ENCODE results near the gene CELF3. TPM values are rescaled to one million over a fixed set of nuclear protein-coding genes. Genes with fewer than 3 reads are reported as not detected.
A peak's percentile ranks its signal among the peaks of the same experiment; 100 is the strongest.

The CELF3 gene
- total and polyA plus RNA-seq, 9 of the 15 experiments (the other 6 are each of a cell fraction or from before 2014, with no cell fraction given), result not detected

GRCh38 chr1:151720974-151721787 is 4.6 kb upstream of the CELF3 start, which contains the start of gene RIIAD1:
Gene RIIAD1, plus strand, starts transcription at chr1:151721522. Its CDS starts 15 bp downstream, at chr1:151721537.
- H3K79me2 ChIP-seq (ENCODE audit: control insufficient read depth, insufficient read depth, low read length), result no peaks in the 10 kb centered on the region
- FAIRE-seq, result no peak
- CTCF ChIA-PET (ENCODE audit: low intra/inter-chr PET ratio), result no interaction called here
- peaks cover 26 to 39% of the 10 kb centered on the region in 2 experiments for H3K27me3 ChIP-seq (ENCODE audit: control insufficient read depth in 2 of 2, insufficient read depth in 2 of 2, low read length in 2 of 2)
- peaks cover 5 to 7% of the 10 kb centered on the region in 2 experiments for H3K4me1 ChIP-seq (replicated peaks in 1 of 2; ENCODE audit: control insufficient read depth in 2 of 2, insufficient read depth in 2 of 2, low read length in 2 of 2)
- ATAC-seq, result peak; percentile 74
- no TSS peak for BruUV-seq (replicated peaks)
- no peak within 1 kb of the TSS for H3K9ac ChIP-seq (ENCODE audit: insufficient read depth in 1 of 2, low read depth in 2 of 2, low read length in 2 of 2)
- in situ Hi-C loops (cut with MboI), result no loop called here
- no peaks in the 10 kb centered on the region for H3K9me3 ChIP-seq (replicated peaks; ENCODE audit: control insufficient read depth, insufficient read depth, low read depth, low read length)
- intact Hi-C loops (cut with micrococcal nuclease), result no loop called here
- TF ChIP-seq ZNF583 (CRISPR knock-in tag; IDR thresholded peaks at IDR 0.05), result no peak
- TF ChIP-seq RFX1 (IDR thresholded peaks at IDR 0.05), result peak; percentile 68
- TF ChIP-seq TFAP4 (CRISPR knock-in tag; IDR thresholded peaks at IDR 0.05; ENCODE audit: borderline replicate concordance), result no peak
- TF ChIP-seq NCOR1 (IDR thresholded peaks at IDR 0.05), result no peak
- peak in 2 of 3 experiments; percentile 39 to 61 for TF ChIP-seq YY1 (IDR thresholded peaks at IDR 0.05; ENCODE audit: borderline replicate concordance in 1 of 3, control insufficient read depth in 1 of 3, extremely low read depth in 1 of 3, insufficient read depth in 3 of 3, insufficient read length in 1 of 3, insufficient replicate concordance in 2 of 3, low read depth in 1 of 3, low read length in 2 of 3)
- no peak for TF ChIP-seq FOXP4 (CRISPR knock-in tag; IDR thresholded peaks at IDR 0.05; ENCODE audit: borderline replicate concordance)
- no peak for TF ChIP-seq CBX1 (IDR thresholded peaks at IDR 0.05; ENCODE audit: low read depth)
- TF ChIP-seq KAT2B (IDR thresholded peaks at IDR 0.05; ENCODE audit: low read depth, low read length), result no peak
- H3K4me3 ChIP-seq, result no peak within 1 kb of the TSS
- no peak within 1 kb of the TSS for H2AFZ ChIP-seq (ENCODE audit: low read depth, low read length)
- no peaks in the 10 kb centered on the region for H3K9me1 ChIP-seq (ENCODE audit: control insufficient read depth, insufficient read depth, low read length)
- 15% methylated on average over 26 of the region's 44 CpGs for WGBS (ENCODE audit: insufficient coverage, low coverage, missing lambda C conversion rate)
- peaks cover 5% of the 10 kb centered on the region for H4K20me1 ChIP-seq (replicated peaks; ENCODE audit: control insufficient read depth, insufficient read depth, low read length)
- H3K27ac ChIP-seq (ENCODE audit: extremely low read depth, low read depth, low read length), result no peak within 1 kb of the TSS
- POLR2A ChIA-PET, result interaction anchor here (0.9 to 1.4 kb wide), 2 partner anchors 115 to 184 kb away, joined by 3 to 4 read pairs; no protein-coding TSS in a partner anchor
- H3K36me3 ChIP-seq (ENCODE audit: control insufficient read depth, insufficient read depth, low read length), result no peaks in the 10 kb centered on the region
- H3K4me2 ChIP-seq (ENCODE audit: insufficient read depth, low read length), result no peak within 1 kb of the TSS
- peak in 3 of 4 experiments; percentile 58 to 81 (median 78) for DNase-seq (ENCODE audit: extremely low read depth in 1 of 4, low spot score in 3 of 4)
